ENCODE data around the gene DCTN1.

DNA sequence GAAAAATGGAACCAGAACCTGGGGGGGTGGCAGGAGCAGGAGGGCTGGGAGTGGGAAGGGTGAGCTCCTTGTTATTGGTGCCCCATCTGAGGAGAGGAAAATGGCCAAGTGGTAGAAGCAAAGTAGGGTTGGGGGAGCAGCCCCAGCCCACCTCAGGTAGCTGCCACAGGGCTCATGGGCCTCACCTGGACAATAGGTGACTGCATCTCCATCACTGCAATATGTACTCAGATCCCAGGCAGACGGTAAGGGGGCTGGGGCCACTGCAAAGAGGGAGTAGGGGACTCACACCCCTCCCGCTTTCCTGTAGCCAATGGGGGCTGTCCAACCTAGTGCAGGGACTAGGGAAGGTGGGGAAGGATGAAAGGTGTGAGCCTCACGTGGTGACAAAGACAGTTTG is 37.1 kb upstream of the DCTN1 start:
- TF ChIP-seq, protein P1, sequence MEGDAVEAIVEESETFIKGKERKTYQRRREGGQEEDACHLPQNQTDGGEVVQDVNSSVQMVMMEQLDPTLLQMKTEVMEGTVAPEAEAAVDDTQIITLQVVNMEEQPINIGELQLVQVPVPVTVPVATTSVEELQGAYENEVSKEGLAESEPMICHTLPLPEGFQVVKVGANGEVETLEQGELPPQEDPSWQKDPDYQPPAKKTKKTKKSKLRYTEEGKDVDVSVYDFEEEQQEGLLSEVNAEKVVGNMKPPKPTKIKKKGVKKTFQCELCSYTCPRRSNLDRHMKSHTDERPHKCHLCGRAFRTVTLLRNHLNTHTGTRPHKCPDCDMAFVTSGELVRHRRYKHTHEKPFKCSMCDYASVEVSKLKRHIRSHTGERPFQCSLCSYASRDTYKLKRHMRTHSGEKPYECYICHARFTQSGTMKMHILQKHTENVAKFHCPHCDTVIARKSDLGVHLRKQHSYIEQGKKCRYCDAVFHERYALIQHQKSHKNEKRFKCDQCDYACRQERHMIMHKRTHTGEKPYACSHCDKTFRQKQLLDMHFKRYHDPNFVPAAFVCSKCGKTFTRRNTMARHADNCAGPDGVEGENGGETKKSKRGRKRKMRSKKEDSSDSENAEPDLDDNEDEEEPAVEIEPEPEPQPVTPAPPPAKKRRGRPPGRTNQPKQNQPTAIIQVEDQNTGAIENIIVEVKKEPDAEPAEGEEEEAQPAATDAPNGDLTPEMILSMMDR (IDR thresholded peaks at IDR 0.05): no peak
- no peak for TF ChIP-seq EZH2 (IDR thresholded peaks at IDR 0.05; ENCODE audit: borderline replicate concordance, insufficient read depth, low read depth, low read length, poor library complexity, severe bottlenecking)

Data from B cell (primary cell).